ENCODE data around the gene TRIM58.
A peak's percentile ranks its signal among the peaks of the same experiment; 100 is the strongest.

The TRIM58 gene

GRCh38 chr1:247865416-247865815 lies 8.4 kb downstream of the TRIM58 start:
- H3K4me3 ChIP-seq (ENCODE audit: control insufficient read depth, low read depth, low read length) = no peak overlapping the region
- TF ChIP-seq, protein P1, sequence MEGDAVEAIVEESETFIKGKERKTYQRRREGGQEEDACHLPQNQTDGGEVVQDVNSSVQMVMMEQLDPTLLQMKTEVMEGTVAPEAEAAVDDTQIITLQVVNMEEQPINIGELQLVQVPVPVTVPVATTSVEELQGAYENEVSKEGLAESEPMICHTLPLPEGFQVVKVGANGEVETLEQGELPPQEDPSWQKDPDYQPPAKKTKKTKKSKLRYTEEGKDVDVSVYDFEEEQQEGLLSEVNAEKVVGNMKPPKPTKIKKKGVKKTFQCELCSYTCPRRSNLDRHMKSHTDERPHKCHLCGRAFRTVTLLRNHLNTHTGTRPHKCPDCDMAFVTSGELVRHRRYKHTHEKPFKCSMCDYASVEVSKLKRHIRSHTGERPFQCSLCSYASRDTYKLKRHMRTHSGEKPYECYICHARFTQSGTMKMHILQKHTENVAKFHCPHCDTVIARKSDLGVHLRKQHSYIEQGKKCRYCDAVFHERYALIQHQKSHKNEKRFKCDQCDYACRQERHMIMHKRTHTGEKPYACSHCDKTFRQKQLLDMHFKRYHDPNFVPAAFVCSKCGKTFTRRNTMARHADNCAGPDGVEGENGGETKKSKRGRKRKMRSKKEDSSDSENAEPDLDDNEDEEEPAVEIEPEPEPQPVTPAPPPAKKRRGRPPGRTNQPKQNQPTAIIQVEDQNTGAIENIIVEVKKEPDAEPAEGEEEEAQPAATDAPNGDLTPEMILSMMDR (conservative IDR thresholded peaks at IDR 0.05; ENCODE audit: control insufficient read depth, insufficient read depth, low read depth, low read length) = no peak
- peak; percentile 14 for DNase-seq (ENCODE audit: low read depth)

GRCh38 chr1:247883346-247883745 lies 26.4 kb downstream of the TRIM58 start:
- TF ChIP-seq, protein P1 (conservative IDR thresholded peaks at IDR 0.05; ENCODE audit: control insufficient read depth, insufficient read depth, low read depth, low read length) = no peak
- H3K4me3 ChIP-seq (ENCODE audit: control insufficient read depth, low read depth, low read length) = no peak overlapping the region
- no peak for DNase-seq (ENCODE audit: low read depth)

GRCh38 chr1:247884797-247885413 lies 27.9 kb downstream of the TRIM58 start:
- peak; percentile 1 for DNase-seq (ENCODE audit: low read depth)
- TF ChIP-seq, protein P1 (conservative IDR thresholded peaks at IDR 0.05; ENCODE audit: control insufficient read depth, insufficient read depth, low read depth, low read length) = no peak

GRCh38 chr1:247895163-247895637 lies 38.2 kb downstream of the TRIM58 start, which contains the start of gene OR2W3:
Gene OR2W3 (plus strand): TSS chr1:247895587. CDS start chr1:247895587, 0 bp downstream.
- TF ChIP-seq, protein P1 (conservative IDR thresholded peaks at IDR 0.05; ENCODE audit: control insufficient read depth, insufficient read depth, low read depth, low read length) = no peak
- no peak within 1 kb of the TSS for H3K4me3 ChIP-seq (ENCODE audit: control insufficient read depth, low read depth, low read length)
- DNase-seq (ENCODE audit: low read depth) = no peak

More at GRCh38 chr1:247884797-247885413, 27.9 kb downstream of the TRIM58 start:
- no peak overlapping the region for H3K4me3 ChIP-seq (ENCODE audit: control insufficient read depth, low read depth, low read length)

GRCh38 chr1:247895976-247896375 lies 39.0 kb downstream of the TRIM58 start:
- no peak for DNase-seq (ENCODE audit: low read depth)
- TF ChIP-seq, protein P1 (conservative IDR thresholded peaks at IDR 0.05; ENCODE audit: control insufficient read depth, insufficient read depth, low read depth, low read length) = no peak
- no peak overlapping the region for H3K4me3 ChIP-seq (ENCODE audit: control insufficient read depth, low read depth, low read length)

- no peak for DNase-seq (ENCODE audit: low read depth)
- TF ChIP-seq, protein P1 (conservative IDR thresholded peaks at IDR 0.05; ENCODE audit: control insufficient read depth, insufficient read depth, low read depth, low read length) = no peak
- no peak overlapping the region for H3K4me3 ChIP-seq (ENCODE audit: control insufficient read depth, low read depth, low read length)
Observed at GRCh38 chr1:247904122-247904521, 47.1 kb downstream of the TRIM58 start.
